HepG2 (cell line): ENCODE measurements around the gene TOPORS. TPM values are rescaled to one million over a fixed set of nuclear protein-coding genes. Genes with fewer than 3 reads are reported as not detected.

Source experiments
- CCDC6 ChIP-seq: sonication (generic); formaldehyde crosslinking; IDR thresholded peaks from 2 replicates; pipeline ENCODE4 v1.8.1; 2022; ENCODE audit warnings: mild to moderate bottlenecking, missing genetic modification reagents, moderate library complexity
- GLI4 ChIP-seq: sonication (generic); formaldehyde crosslinking; IDR thresholded peaks from 2 replicates; pipeline ENCODE4 v1.5.1; 2020; ENCODE audit warnings: missing genetic modification reagents, mild to moderate bottlenecking, moderate library complexity, borderline replicate concordance
- ISL2 ChIP-seq: sonication (generic); formaldehyde crosslinking; IDR thresholded peaks from 2 replicates; pipeline ENCODE4 v1.5.0; 2020; ENCODE audit warnings: missing genetic modification reagents
- MAF1 ChIP-seq: sonication (generic); formaldehyde crosslinking; IDR thresholded peaks from 2 replicates; pipeline ENCODE4 v1.5.0; 2020; ENCODE audit warnings: missing genetic modification reagents, borderline replicate concordance
- MED1 ChIP-seq: sonication (generic); formaldehyde crosslinking; IDR thresholded peaks from 2 replicates; pipeline ENCODE4 v1.4.0; 2020; ENCODE audit warnings: missing genetic modification reagents
- MIER3 ChIP-seq: IDR thresholded peaks from 2 replicates; pipeline ENCODE4 v1.6.1; 2016; ENCODE audit warnings: missing compliant biosample characterization, borderline replicate concordance
- MIXL1 ChIP-seq: IDR thresholded peaks from 2 replicates; pipeline ENCODE4 v1.6.1; 2016
- PRPF4 ChIP-seq: fragments of 200-400 bp; formaldehyde crosslinking; IDR thresholded peaks from 2 replicates; pipeline ENCODE4 v1.6.1; 2016; ENCODE audit warnings: low read length, low read depth; ENCODE audit not compliant: poor library complexity, severe bottlenecking
- WIZ ChIP-seq: sonication (generic); formaldehyde crosslinking; IDR thresholded peaks from 2 replicates; pipeline ENCODE4 v1.5.1; 2020; ENCODE audit warnings: mild to moderate bottlenecking, missing genetic modification reagents
- ZIK1 ChIP-seq: sonication (generic); formaldehyde crosslinking; IDR thresholded peaks from 2 replicates; pipeline ENCODE4 v1.5.0; 2020; ENCODE audit warnings: mild to moderate bottlenecking, low read depth, missing genetic modification reagents, borderline replicate concordance
- ZNF670 ChIP-seq: sonication (generic); formaldehyde crosslinking; IDR thresholded peaks from 2 replicates; pipeline ENCODE4 v1.8.0; 2022; ENCODE audit warnings: mild to moderate bottlenecking, missing genetic modification reagents, borderline replicate concordance
- ZNF772 ChIP-seq: sonication (generic); formaldehyde crosslinking; IDR thresholded peaks from 2 replicates; pipeline ENCODE4 v1.5.0; 2020; ENCODE audit warnings: mild to moderate bottlenecking, missing genetic modification reagents
- polyA plus RNA-seq, 8 experiments: library from polyadenylated mRNA; depleted of rRNA in 3 of 8; stranded (reverse) in 7 of 8; unstranded in 1 of 8; fragments of >200 nt; fragmentation: Illumina TruSeq in 4 of 8; extraction: Trizol in 4 of 8; gene quantifications; 2 replicates each; pipeline versions ENCODE4 v1.2.1 to v1.2.3, GENCODE V29; 2011 to 2016; ENCODE audit warnings: low read depth in 4 of 8, missing spikeins in 1 of 8, mixed read lengths in 1 of 8; ENCODE audit not compliant: insufficient read depth in 1 of 8
- total RNA-seq, 5 experiments: library from RNA; depleted of rRNA; stranded (reverse); fragments of >200 nt; fragmentation: Illumina TruSeq; extraction: Trizol; gene quantifications; 2 replicates each; pipeline ENCODE4 v1.2.3, GENCODE V29; 2016; ENCODE audit warnings: low read depth in 1 of 5
- TF ChIP-seq, protein P1 (sequence below): sonication (generic); formaldehyde crosslinking; IDR thresholded peaks from 2 replicates; pipeline ENCODE4 v1.5.0; 2020; ENCODE audit warnings: mild to moderate bottlenecking, missing genetic modification reagents
- TF ChIP-seq, protein P2 (sequence below): IDR thresholded peaks from 2 replicates; pipeline ENCODE4 v1.6.1; 2012; ENCODE audit warnings: inconsistent platforms
- TF ChIP-seq, protein P3 (sequence below): IDR thresholded peaks from 2 replicates; pipeline ENCODE4 v1.6.1; 2016; ENCODE audit warnings: missing compliant biosample characterization, missing genetic modification reagents, borderline replicate concordance
- TF ChIP-seq, protein P4 (sequence below): sonication (generic); formaldehyde crosslinking; IDR thresholded peaks from 2 replicates; pipeline ENCODE4 v1.5.1; 2020; ENCODE audit warnings: mild to moderate bottlenecking, missing genetic modification reagents, moderate library complexity
- TF ChIP-seq, protein P5 (sequence below): IDR thresholded peaks from 2 replicates; pipeline ENCODE4 v1.6.1; 2018; ENCODE audit warnings: missing genetic modification reagents
- TF ChIP-seq, protein P6 (sequence below): IDR thresholded peaks from 2 replicates; pipeline ENCODE4 v1.6.1; 2016; ENCODE audit warnings: control low read depth

The TOPORS gene
- total and polyA plus RNA-seq, 2 of the 13 experiments (the other 11 are each of a cell fraction or from before 2014, with no cell fraction given), result 6.8 to 19.6 TPM

DNA sequence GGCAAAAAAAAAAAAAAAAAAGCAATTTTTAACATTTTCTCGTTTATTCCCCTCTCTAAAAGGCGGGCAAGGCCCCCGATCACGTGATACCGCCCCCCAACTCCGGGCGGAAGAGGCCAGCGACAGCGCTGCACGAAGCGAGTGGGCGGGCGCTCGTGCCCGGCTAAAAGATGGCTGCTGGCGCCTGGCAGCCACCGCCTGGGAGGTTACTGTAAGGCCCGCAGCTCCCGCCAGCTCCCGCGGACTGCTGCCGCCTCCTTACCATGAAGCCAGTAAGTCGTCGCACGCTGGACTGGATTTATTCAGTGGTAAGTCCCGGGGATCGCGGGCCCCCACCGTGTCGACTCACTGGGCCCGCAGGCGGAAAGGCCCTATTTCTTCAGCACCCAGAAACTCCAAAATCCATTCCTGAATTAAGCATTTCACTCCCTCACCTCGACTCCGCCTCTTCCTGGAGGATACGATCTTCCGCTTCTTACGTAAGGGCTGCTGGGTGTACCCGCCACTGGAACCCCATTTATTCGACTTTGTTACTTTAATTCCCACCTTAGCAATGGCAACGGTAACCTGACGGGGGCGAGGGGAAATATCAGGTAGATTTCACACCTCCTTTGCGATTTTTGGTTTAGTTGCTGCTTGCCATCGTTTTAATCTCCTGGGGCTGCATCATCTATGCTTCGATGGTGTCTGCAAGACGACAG is at the start of gene TOPORS, which contains the start of gene SMIM27 (continued):
- TF ChIP-seq, protein P1, sequence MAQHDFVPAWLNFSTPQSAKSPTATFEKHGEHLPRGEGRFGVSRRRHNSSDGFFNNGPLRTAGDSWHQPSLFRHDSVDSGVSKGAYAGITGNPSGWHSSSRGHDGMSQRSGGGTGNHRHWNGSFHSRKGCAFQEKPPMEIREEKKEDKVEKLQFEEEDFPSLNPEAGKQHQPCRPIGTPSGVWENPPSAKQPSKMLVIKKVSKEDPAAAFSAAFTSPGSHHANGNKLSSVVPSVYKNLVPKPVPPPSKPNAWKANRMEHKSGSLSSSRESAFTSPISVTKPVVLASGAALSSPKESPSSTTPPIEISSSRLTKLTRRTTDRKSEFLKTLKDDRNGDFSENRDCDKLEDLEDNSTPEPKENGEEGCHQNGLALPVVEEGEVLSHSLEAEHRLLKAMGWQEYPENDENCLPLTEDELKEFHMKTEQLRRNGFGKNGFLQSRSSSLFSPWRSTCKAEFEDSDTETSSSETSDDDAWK (CRISPR knock-in tag), result no peak
- TF ChIP-seq, protein P2, sequence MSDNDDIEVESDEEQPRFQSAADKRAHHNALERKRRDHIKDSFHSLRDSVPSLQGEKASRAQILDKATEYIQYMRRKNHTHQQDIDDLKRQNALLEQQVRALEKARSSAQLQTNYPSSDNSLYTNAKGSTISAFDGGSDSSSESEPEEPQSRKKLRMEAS, result peak; percentile 57
- no peak; the same call in 1 of the 2 replicates for TF ChIP-seq ISL2 (CRISPR knock-in tag)
- no peak for TF ChIP-seq ZIK1 (CRISPR knock-in tag)
- TF ChIP-seq ZNF670 (CRISPR knock-in tag), result peak; percentile 80; the same call in 1 of the 2 replicates
- no peak for TF ChIP-seq MAF1 (CRISPR knock-in tag)
- no peak for TF ChIP-seq PRPF4
- 0 out of 2 replicates have a peak, but pooled peaks have one; percentile 33 for TF ChIP-seq WIZ (CRISPR knock-in tag)
- TF ChIP-seq, protein P3, sequence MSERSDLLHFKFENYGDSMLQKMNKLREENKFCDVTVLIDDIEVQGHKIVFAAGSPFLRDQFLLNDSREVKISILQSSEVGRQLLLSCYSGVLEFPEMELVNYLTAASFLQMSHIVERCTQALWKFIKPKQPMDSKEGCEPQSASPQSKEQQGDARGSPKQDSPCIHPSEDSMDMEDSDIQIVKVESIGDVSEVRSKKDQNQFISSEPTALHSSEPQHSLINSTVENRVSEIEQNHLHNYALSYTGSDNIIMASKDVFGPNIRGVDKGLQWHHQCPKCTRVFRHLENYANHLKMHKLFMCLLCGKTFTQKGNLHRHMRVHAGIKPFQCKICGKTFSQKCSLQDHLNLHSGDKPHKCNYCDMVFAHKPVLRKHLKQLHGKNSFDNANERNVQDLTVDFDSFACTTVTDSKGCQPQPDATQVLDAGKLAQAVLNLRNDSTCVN (CRISPR knock-in tag), result 0 out of 2 replicates have a peak, but pooled peaks have one; percentile 29
- TF ChIP-seq ZNF772, result peak; percentile 50; the same call in 1 of the 2 replicates
- TF ChIP-seq MIER3 (CRISPR knock-in tag), result peak; percentile 30; the same call in 1 of the 2 replicates
- TF ChIP-seq, protein P4, sequence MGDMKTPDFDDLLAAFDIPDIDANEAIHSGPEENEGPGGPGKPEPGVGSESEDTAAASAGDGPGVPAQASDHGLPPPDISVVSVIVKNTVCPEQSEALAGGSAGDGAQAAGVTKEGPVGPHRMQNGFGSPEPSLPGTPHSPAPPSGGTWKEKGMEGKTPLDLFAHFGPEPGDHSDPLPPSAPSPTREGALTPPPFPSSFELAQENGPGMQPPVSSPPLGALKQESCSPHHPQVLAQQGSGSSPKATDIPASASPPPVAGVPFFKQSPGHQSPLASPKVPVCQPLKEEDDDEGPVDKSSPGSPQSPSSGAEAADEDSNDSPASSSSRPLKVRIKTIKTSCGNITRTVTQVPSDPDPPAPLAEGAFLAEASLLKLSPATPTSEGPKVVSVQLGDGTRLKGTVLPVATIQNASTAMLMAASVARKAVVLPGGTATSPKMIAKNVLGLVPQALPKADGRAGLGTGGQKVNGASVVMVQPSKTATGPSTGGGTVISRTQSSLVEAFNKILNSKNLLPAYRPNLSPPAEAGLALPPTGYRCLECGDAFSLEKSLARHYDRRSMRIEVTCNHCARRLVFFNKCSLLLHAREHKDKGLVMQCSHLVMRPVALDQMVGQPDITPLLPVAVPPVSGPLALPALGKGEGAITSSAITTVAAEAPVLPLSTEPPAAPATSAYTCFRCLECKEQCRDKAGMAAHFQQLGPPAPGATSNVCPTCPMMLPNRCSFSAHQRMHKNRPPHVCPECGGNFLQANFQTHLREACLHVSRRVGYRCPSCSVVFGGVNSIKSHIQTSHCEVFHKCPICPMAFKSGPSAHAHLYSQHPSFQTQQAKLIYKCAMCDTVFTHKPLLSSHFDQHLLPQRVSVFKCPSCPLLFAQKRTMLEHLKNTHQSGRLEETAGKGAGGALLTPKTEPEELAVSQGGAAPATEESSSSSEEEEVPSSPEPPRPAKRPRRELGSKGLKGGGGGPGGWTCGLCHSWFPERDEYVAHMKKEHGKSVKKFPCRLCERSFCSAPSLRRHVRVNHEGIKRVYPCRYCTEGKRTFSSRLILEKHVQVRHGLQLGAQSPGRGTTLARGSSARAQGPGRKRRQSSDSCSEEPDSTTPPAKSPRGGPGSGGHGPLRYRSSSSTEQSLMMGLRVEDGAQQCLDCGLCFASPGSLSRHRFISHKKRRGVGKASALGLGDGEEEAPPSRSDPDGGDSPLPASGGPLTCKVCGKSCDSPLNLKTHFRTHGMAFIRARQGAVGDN, result peak; percentile 83
- TF ChIP-seq MED1 (CRISPR knock-in tag), result peak; percentile 40
- TF ChIP-seq CCDC6, result peak; percentile 46; the same call in 1 of the 2 replicates
- no peak for TF ChIP-seq GLI4 (CRISPR knock-in tag)
- TF ChIP-seq, protein P5, sequence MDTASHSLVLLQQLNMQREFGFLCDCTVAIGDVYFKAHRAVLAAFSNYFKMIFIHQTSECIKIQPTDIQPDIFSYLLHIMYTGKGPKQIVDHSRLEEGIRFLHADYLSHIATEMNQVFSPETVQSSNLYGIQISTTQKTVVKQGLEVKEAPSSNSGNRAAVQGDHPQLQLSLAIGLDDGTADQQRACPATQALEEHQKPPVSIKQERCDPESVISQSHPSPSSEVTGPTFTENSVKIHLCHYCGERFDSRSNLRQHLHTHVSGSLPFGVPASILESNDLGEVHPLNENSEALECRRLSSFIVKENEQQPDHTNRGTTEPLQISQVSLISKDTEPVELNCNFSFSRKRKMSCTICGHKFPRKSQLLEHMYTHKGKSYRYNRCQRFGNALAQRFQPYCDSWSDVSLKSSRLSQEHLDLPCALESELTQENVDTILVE (CRISPR knock-in tag), result peak; percentile 42; the same call in 1 of the 2 replicates
- TF ChIP-seq, protein P6, sequence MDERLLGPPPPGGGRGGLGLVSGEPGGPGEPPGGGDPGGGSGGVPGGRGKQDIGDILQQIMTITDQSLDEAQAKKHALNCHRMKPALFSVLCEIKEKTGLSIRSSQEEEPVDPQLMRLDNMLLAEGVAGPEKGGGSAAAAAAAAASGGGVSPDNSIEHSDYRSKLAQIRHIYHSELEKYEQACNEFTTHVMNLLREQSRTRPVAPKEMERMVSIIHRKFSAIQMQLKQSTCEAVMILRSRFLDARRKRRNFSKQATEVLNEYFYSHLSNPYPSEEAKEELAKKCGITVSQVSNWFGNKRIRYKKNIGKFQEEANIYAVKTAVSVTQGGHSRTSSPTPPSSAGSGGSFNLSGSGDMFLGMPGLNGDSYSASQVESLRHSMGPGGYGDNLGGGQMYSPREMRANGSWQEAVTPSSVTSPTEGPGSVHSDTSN (CRISPR knock-in tag), result no peak
- TF ChIP-seq MIXL1, result 0 out of 2 replicates have a peak, but pooled peaks have one; percentile 11
